Parathyroid adenoma (tissue), 2 donors: ENCODE results near the gene KCNA1.

Experiments used
- H2AFZ ChIP-seq: fragments of 300-600 bp; sonication (generic); one replicate; pipeline ENCODE4 v1.7.0; 2017; ENCODE audit warnings: antibody characterized with exemption, mild to moderate bottlenecking
- H3K27ac ChIP-seq: fragments of 300-600 bp; sonication (generic); one replicate; pipeline ENCODE4 v1.7.0; 2017
- H3K27me3 ChIP-seq: fragments of 300-600 bp; sonication (generic); one replicate; pipeline ENCODE4 v1.7.0; 2017; ENCODE audit warnings: low read length; ENCODE audit not compliant: control insufficient read depth, insufficient read depth
- H3K36me3 ChIP-seq: fragments of 300-600 bp; sonication (generic); one replicate; pipeline ENCODE4 v1.7.0; 2017; ENCODE audit warnings: low read length; ENCODE audit not compliant: control insufficient read depth, insufficient read depth
- H3K4me1 ChIP-seq: fragments of 300-600 bp; sonication (generic); one replicate; pipeline ENCODE4 v1.7.0; 2017; ENCODE audit warnings: control low read depth
- H3K4me2 ChIP-seq: fragments of 300-600 bp; sonication (generic); one replicate; pipeline ENCODE4 v1.7.0; 2017; ENCODE audit warnings: low read length
- H3K4me3 ChIP-seq: fragments of 300-600 bp; sonication (generic); one replicate; pipeline ENCODE4 v1.7.0; 2017; ENCODE audit warnings: low read depth, low read length
- H3K79me2 ChIP-seq: fragments of 300-600 bp; sonication (generic); one replicate; pipeline ENCODE4 v1.7.0; 2017; ENCODE audit warnings: control low read depth
- H3K9ac ChIP-seq: fragments of 300-600 bp; sonication (generic); one replicate; pipeline ENCODE4 v1.7.0; 2017; ENCODE audit warnings: mild to moderate bottlenecking
- H3K9me3 ChIP-seq: fragments of 300-600 bp; sonication (generic); one replicate; pipeline ENCODE4 v1.7.0; 2017; ENCODE audit warnings: low read length; ENCODE audit not compliant: control insufficient read depth
- TF ChIP-seq, protein P1 (sequence below): fragments of 300-600 bp; sonication (generic); IDR thresholded peaks from one replicate; pipeline ENCODE4 v1.7.0; 2017; ENCODE audit warnings: antibody characterized with exemption, mild to moderate bottlenecking
- donor health status: primary hyperparathyroidism.

The KCNA1 gene

DNA sequence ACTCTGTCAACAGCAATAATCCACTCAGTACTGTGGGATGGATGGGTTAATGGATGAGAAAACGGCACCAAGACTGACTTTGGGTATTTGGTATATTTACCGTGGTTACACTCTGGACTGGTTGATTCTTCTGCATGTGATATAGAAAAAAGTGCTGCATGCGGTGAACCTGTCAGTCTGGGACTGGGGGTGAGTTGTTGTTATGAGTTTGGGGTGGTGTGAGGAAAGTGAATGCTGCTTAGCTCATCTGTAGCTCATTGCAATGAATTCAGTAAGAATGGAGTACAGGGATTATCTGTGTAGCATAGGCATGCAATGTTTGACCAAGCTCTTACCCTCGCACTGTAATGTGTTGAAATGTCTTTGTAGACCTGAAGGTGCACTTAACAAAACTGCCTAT is 6.0 kb downstream of the KCNA1 start:
- H3K9ac ChIP-seq, result no peak overlapping the region
- no peak overlapping the region for H3K27ac ChIP-seq
- H3K4me1 ChIP-seq, result peaks cover 7% of the 10 kb centered on the region
- no peak overlapping the region for H2AFZ ChIP-seq
- TF ChIP-seq, protein P1, sequence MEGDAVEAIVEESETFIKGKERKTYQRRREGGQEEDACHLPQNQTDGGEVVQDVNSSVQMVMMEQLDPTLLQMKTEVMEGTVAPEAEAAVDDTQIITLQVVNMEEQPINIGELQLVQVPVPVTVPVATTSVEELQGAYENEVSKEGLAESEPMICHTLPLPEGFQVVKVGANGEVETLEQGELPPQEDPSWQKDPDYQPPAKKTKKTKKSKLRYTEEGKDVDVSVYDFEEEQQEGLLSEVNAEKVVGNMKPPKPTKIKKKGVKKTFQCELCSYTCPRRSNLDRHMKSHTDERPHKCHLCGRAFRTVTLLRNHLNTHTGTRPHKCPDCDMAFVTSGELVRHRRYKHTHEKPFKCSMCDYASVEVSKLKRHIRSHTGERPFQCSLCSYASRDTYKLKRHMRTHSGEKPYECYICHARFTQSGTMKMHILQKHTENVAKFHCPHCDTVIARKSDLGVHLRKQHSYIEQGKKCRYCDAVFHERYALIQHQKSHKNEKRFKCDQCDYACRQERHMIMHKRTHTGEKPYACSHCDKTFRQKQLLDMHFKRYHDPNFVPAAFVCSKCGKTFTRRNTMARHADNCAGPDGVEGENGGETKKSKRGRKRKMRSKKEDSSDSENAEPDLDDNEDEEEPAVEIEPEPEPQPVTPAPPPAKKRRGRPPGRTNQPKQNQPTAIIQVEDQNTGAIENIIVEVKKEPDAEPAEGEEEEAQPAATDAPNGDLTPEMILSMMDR, result no peak
- no peaks in the 10 kb centered on the region for H3K36me3 ChIP-seq
- H3K27me3 ChIP-seq, result no peaks in the 10 kb centered on the region
- no peaks in the 10 kb centered on the region for H3K79me2 ChIP-seq
- H3K4me3 ChIP-seq, result no peak overlapping the region
- no peaks in the 10 kb centered on the region for H3K9me3 ChIP-seq
- no peak overlapping the region for H3K4me2 ChIP-seq

DNA sequence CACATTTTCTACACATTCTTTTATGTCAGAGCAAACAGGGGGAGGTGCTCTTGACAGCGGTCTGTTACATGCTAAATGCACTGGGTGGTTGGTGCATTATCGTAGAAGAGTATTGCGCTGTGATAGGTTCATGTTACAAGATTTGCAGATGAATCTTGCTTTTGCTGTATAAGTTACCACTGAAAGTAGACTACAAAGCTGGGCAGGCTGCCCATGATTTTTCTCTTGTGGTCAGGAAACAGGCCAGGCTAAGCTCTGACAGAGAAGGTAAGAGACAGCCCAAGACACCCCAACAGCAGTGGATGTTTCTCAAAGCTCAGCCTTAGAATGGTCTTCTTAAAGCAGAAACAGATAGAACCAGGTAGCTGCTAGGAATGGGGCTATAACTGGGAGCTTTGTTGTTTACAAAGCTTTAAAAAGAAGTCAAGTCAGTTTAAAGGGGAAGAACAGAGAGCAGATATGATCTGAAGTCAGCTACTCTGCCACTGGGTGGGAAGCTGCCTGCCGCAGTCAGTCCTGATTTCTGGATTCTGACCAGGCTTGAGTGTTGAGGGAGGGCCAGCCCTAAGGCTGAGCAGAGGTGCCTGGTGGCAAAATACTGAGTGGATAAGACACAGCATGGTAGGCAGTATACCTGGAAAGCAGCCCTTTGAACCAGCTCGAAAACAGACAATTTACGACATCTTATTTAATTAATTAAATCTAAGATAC is 9.4 kb downstream of the KCNA1 start:
- Histone ChIP-seq H3K4me3 (no peak overlapping the region), H3K79me2 (no peaks in the 10 kb centered on the region), H3K27ac (no peak overlapping the region), H2AFZ (peak overlapping the region; percentile 6), H3K9ac (no peak overlapping the region), H3K36me3 (no peaks in the 10 kb centered on the region), H3K4me2 (no peak overlapping the region), H3K4me1 (peaks cover 7% of the 10 kb centered on the region), H3K27me3 (peaks cover 4% of the 10 kb centered on the region), H3K9me3 (no peaks in the 10 kb centered on the region)
- TF ChIP-seq, protein P1, result no peak

DNA sequence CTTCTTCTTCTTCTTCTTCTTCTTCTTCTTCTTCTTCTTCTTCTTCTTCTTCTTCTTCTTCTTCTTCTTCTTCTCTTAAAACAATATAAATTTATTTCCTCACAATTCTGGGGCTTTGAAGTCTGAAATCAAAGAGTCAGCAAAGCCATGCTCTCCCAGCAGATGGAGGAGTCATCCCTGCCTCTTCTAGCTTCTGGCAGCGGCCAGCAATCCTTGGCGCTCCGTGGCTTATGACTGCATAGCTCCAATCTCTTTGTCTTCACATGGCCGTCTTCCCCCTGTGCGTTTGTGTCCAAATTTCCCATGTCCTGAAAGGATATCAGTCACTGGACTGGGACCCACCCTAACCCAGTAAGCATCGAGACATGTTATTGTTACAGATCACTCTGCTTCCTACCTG is 22.9 kb downstream of the KCNA1 start:
- H3K9me3 ChIP-seq, result no peaks in the 10 kb centered on the region
- no peak overlapping the region for H2AFZ ChIP-seq

DNA sequence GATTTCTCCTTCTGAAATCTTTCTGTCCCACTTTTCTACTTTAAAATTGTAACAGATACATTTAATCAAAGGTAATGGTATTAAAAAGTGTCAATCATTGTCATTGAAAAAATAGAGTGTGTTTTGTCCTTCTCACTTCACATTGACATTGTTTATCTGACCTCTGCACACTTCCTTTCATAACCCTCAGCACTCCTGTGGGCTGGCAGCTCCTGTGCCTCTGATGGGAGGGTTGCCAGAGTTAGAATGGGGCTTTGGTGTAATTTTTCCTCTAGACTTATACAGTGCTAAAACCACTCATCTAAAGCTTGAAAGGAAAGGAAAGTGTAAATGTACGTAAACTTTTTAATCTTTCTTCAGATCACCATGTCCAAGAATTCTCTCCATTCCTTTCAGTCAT is 23.7 kb downstream of the KCNA1 start:
- H3K36me3 ChIP-seq, result no peaks in the 10 kb centered on the region
- TF ChIP-seq, protein P1, result no peak
- no peaks in the 10 kb centered on the region for H3K79me2 ChIP-seq
- H3K27ac ChIP-seq, result no peak overlapping the region
- no peaks in the 10 kb centered on the region for H3K9me3 ChIP-seq
- H3K27me3 ChIP-seq, result no peaks in the 10 kb centered on the region
- H3K4me2 ChIP-seq, result no peak overlapping the region
- no peak overlapping the region for H3K4me3 ChIP-seq
- no peaks in the 10 kb centered on the region for H3K4me1 ChIP-seq
- no peak overlapping the region for H2AFZ ChIP-seq
- no peak overlapping the region for H3K9ac ChIP-seq

More for the DNA sequence above, 22.9 kb downstream of the KCNA1 start:
- Histone ChIP-seq H3K27ac (no peak overlapping the region), H3K27me3 (no peaks in the 10 kb centered on the region), H3K4me2 (no peak overlapping the region), H3K4me3 (no peak overlapping the region), H3K36me3 (no peaks in the 10 kb centered on the region), H3K9ac (no peak overlapping the region), H3K79me2 (no peaks in the 10 kb centered on the region), H3K4me1 (no peaks in the 10 kb centered on the region)
- TF ChIP-seq, protein P1, result no peak
